Body of pancreas (tissue), 4 donors: ENCODE results near the gene PRAF2.

Source experiments
- CTCF ChIP-seq, 7 experiments: fragments of 450-650 bp in 4 of 7; fragments of 200-600 bp in 3 of 7; sonication (generic) in 3 of 7; IDR thresholded peaks; one replicate each; pipeline ENCODE4 v1.5.1; 2016 to 2019; ENCODE audit warnings: antibody characterized with exemption in 7 of 7
- POLR2A ChIP-seq, 3 donors: fragments of 450-650 bp; IDR thresholded peaks; one replicate each; pipeline ENCODE4 v1.6.1; 2016; ENCODE audit warnings: antibody characterized with exemption in 3 of 3, mild to moderate bottlenecking in 2 of 3

GRCh38 chrX:49075347-49075746 lies 1.5 kb upstream of the PRAF2 start:
- no peak for TF ChIP-seq CTCF (IDR thresholded peaks at IDR 0.05)
- no peak for TF ChIP-seq POLR2A (IDR thresholded peaks at IDR 0.05)
